OCI-M1 (cell line): Measurements from ENCODE around the gene FAM241B.

Experiments used
- DNase-seq: peaks from one replicate; lab custom pipeline; 2025; lab: John Stamatoyannopoulos, UW

Gene FAM241B

DNA sequence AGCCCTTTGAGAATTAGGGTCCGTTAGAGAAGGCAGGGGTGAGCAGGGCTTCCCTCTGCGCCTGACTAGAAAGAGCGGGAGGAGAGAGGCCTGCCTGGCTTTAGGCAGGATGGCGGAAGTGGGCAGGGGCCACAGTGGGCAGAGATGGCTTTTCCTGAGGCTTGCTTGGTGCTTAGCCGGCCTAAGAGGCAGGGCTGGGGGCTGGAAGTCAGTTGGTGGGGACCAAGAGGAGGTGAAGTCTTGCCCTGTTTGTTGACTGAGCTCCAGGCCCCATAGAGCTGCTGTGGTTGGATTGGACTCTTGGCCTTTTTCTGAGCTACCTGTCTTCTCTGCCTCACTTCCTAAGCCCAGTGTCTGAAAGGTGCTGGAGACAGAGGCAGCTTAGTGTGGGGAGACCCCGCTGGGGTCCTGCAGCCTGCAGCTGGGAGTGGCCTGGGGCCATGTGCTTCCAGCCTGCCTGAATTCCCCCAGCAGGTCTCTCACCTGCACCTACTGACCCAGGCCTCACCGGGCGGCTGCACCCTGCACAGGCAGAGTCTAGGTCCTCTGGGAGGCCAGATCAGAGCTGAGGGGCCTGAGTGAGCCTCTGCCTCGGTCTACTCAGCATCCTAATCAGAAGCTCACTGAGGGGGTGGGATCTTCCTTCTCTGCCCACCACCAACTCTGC is 4.8 kb downstream of the FAM241B start:
- no peak for DNase-seq

DNA sequence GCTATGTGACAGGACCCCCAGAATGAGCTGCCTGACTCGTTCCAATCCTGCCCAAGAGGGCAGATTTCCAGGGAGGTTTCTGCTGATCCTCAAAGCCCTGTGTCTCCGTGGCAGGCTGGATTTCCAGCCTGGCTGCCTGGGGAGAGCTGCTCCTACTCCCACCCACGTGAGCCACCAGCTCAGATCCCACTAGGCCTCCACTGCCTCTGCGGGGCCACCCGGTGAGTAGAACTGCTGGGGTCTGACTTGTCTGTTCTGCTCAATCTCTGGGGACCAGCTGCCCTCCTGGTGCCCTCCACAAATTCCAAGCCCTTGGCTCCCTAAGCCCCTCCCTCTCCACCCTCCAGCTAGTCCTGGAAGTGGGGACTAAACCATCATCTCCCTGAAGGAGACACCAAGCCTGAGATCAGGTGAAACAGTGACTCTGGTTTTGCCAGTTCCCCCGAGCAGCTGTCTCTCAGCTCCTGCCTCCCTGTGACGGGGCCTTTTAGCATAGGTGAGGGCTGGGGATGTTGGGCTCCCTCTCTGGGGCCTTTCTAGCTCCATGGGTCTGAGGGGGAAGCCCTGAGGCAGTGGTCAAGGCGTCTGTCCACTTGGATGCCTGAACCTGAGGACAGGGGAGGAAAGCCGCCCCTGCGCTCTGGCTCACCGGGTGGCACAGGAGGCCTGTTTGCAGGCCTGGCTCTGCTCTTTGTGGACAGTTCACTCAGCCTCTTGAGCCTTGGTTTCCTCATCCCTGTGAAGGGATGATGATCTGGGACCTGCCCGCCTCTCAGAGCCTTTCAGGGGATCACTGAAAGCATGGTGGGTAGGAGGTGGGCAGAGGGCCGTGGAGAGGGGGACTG is 5.6 kb downstream of the FAM241B start:
- no peak for DNase-seq

DNA sequence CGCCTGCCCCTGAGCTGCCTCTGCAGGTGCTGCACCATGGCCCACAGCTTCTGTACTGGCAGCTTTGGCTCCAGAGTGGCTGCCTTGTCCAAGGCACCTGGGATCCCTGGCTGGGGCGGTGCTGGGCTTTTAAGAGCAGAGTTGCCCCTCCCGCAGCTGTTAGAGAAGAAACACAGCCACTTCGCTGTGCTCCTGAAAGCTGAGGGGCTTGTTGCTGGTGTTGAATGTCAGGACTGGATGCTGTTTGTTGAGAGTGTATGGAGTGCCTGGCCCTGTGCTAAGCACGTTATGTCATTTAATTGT is 6.2 kb downstream of the FAM241B start:
- DNase-seq, result no peak

- peak; percentile 11 for DNase-seq
Measured at GRCh38 chr10:69636626-69637605, 6.9 kb downstream of the FAM241B start.

- DNase-seq, result no peak
Measured at GRCh38 chr10:69638642-69639041, 8.6 kb downstream of the FAM241B start.

GRCh38 chr10:69639291-69640195 is 9.5 kb downstream of the FAM241B start:
- peak; percentile 77 for DNase-seq

GRCh38 chr10:69640196-69640980 is 10.3 kb downstream of the FAM241B start:
- no peak for DNase-seq

GRCh38 chr10:69641261-69641980 is 11.4 kb downstream of the FAM241B start:
- DNase-seq, result no peak

DNA sequence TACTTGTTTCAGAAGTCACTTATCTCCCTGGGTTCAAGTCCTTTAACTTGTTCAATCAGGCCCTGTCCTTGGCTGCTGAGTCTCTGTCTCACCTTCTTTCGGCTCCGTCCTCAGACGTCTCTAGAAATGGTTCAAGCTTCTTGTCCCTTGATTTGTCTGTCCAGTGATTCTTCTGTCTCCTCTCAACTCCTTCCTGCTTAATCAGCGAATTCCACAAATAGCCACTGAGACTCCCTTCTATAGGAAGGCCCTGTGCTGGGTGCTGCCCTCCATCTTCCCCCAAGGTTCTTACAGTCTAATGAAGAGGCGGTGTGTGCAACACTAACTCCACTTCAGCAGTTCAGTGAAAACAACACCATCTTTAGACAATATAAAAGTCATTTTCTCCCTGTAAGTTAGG is 12.7 kb downstream of the FAM241B start:
- DNase-seq, result no peak

DNA sequence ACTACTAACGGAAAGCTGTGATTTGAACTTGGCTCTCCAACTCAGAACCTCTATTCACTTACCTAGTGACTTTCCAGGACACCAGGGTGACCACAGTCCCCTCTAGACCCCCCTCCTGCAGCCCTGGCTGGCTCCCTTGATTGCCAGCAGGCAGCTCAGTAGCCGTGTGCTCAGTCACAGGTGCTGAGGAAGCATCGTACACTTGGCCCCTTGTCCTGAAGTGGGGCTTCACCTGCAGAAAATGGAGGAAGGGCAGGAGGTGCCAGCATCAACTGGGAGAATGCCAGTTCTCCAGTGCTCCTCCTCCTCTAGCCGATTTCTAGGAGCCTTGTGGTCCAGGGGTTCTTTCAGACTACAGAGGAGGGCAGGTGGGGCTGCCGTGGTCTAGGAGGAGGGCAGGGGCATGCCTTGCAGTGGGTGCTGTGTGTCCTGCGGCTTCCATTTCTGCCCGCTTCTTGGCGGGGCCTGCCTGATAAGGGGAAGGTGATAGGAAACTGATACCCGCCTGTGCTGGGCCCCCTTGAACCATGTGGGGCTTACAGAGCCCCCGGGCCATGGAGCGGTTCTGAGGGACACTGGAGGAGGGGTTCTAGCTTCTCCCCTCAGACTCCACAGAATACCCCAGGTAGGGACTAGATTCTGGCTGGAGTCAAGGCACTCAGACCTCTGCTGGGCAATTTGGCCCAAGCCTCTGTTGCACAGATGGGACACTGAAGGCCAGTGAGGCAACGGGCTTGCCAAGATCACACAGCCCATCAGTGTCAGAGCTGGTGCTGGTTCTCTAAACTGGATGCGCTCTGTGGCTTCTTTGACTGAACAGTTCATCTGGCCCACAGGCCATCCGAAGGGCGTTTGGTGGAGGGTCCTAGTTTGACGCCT is 14.0 kb downstream of the FAM241B start:
- DNase-seq, result no peak

DNA sequence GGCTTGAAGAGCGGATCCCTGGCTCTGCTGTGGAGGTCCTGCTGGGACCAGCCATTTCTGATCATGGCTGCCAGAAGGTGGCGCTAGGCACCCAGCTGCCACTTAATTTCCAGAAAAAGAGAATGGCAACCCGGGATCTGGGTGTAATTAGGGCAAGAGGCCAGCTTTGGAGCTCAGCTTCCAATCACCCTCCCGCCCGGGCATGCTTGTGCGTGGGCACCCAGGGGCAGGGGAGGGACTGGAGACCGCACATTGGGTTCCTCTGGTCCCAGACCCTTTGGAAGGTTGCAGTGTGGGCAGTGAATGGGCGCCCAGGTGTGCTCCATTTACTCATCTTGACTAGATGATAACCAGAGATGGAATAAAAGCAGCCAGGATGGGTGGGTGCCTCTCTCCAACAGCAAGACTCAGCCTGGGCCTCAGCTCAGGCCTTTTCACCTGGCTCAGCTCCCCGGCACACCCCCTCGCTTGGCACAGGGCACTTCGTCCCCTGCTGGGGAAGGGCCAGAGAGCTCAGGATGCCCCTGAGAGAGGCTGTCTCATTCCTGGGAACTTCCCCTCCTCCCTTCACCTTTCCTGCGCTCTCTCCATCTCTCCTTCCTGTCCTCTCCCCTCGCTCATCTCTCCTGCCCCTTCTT is 14.7 kb downstream of the FAM241B start:
- DNase-seq, result peak; percentile 69

DNA sequence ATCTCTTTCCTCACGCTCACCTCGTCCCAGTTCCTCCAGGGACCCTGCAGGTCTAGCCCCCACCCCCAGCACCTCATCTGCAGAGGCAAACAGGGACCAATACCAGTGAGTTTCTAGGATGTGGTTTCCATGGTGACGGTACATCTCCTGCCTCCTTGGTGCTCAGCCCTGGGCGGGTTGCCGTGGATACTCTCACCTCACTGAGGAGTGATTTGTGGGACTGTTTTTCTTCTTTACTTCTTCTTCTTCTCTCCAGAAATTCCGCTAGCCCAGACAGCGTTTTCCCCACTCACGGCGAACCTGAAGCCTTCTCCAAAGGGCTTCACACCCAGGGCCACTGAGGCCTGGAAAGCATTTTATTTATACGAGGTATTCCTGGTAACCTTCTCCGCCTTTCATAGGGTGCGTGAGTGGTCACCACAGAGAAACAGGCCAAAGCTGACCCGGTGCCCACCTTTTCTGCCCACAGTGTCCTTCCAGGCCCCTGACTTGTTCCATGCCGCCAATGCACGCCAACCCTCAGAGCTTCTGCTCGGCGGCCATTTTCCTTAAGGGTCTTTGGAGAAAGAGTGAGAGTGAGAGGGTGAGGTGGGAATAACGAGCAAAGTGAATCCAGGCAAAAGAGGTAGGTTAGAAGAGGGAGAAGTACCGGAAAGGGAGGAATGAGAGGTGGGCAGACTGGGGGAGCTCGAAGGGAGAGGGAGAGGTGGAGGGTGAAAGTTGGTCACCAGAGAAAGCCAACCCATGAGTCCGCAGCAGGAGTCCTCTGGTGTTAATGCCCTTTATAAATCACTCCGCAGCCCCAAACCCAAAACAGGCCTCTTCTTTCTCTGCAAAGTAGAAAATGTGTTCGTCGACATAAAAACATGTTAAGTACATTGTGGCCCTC is 15.5 kb downstream of the FAM241B start:
- no peak for DNase-seq

DNA sequence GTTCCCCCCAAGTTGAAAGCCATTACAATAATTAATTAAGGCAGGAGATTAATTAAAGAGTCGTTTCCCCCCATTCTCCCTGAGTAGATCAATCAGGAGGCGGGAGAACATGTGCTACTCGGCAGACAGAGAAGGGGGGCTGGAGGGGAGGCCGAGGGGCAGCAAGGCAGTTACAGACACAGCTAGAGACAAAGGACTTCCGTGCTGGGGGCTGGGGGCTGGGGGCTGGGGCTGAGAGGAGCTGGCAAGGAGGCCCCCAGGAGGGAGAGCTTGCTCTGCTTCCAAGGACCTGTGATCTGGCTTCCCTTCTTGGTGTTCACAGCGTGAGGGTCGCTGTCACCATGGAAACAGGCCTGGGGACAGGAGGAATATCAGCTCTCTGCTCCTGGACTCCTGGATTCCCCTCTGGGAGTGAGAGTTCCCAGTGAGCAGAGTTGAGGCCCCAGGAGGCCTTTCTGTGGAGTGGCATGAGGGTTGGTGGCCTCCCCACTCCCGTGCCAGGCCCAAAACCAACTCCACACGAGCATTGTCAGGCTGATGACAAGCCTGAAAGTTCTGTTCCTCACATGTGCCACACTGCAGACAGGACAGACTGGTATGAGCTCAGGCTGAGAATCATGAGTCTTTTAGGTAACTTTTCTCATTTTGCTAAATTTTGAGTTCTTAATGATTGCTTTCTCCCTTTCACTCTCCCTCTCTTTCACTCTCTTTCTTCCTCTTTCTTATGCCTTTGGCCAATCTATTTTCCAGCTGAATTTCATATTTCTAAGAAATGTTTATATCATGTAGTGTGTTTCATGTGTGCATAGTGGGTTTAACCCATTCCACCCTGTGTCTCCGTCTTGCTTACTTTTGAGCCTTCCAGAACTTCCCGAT is 16.4 kb downstream of the FAM241B start:
- DNase-seq, result no peak

DNA sequence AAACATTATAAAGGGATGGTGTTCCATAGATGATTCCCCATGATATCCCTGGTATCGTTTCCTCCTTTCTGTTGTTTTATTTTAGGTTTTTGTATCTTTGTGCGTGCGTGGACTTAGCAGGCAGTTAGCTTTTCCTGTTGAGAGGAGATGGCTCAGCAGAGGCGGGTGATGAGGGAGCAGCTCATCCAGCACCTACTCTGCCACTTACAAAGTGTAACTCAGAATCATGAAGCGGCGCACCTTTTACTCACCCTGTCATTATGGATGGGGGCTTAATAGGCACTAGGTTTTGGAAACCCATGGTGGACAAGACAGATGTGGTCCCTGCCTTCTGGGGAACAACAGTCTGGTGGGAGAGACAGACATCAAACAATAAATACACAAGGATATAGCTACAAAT is 17.1 kb downstream of the FAM241B start:
- DNase-seq, result no peak

DNA sequence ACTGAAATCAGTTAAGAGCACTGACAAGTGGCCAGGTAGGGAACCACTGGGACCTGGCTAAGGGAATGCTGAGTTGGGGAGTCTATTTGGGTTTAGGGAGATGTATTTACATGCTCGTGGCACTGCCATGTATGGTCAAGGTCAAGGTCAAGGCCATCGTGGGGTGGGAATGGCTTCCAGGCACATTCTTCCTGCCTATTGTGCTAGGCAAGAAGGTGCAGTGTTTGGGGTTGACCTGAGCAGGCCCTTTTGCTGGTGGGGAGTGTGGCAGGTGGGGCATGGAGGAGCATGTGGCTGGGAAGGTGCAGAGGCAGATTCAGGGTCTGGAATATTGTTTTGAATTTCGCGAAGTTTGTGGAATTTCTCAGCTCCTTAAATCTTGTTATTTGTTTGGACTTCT is 17.8 kb downstream of the FAM241B start:
- DNase-seq, result no peak

DNA sequence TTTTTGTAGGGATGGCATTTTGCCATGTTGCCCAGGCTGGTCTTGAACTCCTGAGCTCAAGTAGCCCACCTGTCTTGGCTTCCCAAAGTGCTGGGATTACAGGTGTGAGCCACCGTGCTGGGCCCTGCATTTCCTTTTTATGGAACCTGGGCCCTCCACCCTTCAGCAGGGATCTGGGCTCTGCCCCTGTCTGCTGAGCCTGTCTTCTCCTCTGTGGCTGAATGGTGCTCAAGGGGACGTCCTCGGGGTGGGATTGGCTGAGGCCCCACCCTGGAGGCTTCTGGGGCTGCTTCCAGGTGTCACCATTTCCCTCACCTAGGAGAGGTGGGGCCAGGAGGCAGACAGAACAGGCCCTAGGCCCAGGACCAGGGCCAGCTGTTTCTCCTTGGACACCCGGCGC is 18.4 kb downstream of the FAM241B start:
- no peak for DNase-seq
